SK-N-SH treated with all-trans-retinoic acid at 6 μM for 48 hours (cell line): ENCODE measurements around the gene LOXHD1.

Source experiments
- ATAC-seq: fragments of 200-7000 bp; cut with Tn5 transposase; 3 replicates; pipeline ENCODE4 v1.9.1; 2020; ENCODE audit warnings: mild to moderate bottlenecking, moderate library complexity
- ARNTL ChIP-seq: fragments of 450-650 bp; formaldehyde crosslinking; IDR thresholded peaks from 2 replicates; pipeline ENCODE4 v1.5.0; 2020; ENCODE audit warnings: low read depth, mild to moderate bottlenecking, moderate library complexity, borderline replicate concordance
- GLIS3 ChIP-seq: fragments of 250-450 bp; sonication (Bioruptor Pico); IDR thresholded peaks from 2 replicates; pipeline ENCODE4 v1.5.0; 2020; ENCODE audit warnings: mild to moderate bottlenecking, moderate library complexity
- ISL1 ChIP-seq: fragments of 250-450 bp; sonication (Bioruptor Pico); IDR thresholded peaks from 2 replicates; pipeline ENCODE4 v2.1.2; 2022; ENCODE audit warnings: mild to moderate bottlenecking, moderate library complexity
- OSR1 ChIP-seq: fragments of 250-450 bp; sonication (Bioruptor Pico); IDR thresholded peaks from 2 replicates; pipeline ENCODE4 v1.8.0; 2022; ENCODE audit warnings: moderate library complexity, mild to moderate bottlenecking, inconsistent platforms
- RARB ChIP-seq: fragments of 250-450 bp; sonication (Bioruptor Pico); IDR thresholded peaks from 2 replicates; pipeline ENCODE4 v1.8.0; 2021; ENCODE audit warnings: mild to moderate bottlenecking, moderate library complexity
- SNAI2 ChIP-seq: fragments of 250-450 bp; sonication (Bioruptor Pico); IDR thresholded peaks from 2 replicates; pipeline ENCODE4 v1.5.0; 2020; ENCODE audit warnings: mild to moderate bottlenecking, moderate library complexity
- TOX ChIP-seq: fragments of 250-450 bp; sonication (Bioruptor Pico); IDR thresholded peaks from 2 replicates; pipeline ENCODE4 v1.8.0; 2021; ENCODE audit warnings: mild to moderate bottlenecking, moderate library complexity, borderline replicate concordance
- ZC3H10 ChIP-seq: fragments of 250-450 bp; sonication (Bioruptor Pico); IDR thresholded peaks from 2 replicates; pipeline ENCODE4 v1.5.1; 2021; ENCODE audit warnings: mild to moderate bottlenecking, moderate library complexity
- ZFP3 ChIP-seq: fragments of 250-450 bp; sonication (Bioruptor Pico); IDR thresholded peaks from 2 replicates; pipeline ENCODE4 v1.5.0; 2020; ENCODE audit warnings: mild to moderate bottlenecking, moderate library complexity
- ZFP30 ChIP-seq: fragments of 450-650 bp; formaldehyde crosslinking; IDR thresholded peaks from 2 replicates; pipeline ENCODE4 v1.5.0; 2022; ENCODE audit warnings: mild to moderate bottlenecking, moderate library complexity
- ZNF565 ChIP-seq: fragments of 450-650 bp; formaldehyde crosslinking; conservative IDR thresholded peaks from 2 replicates; pipeline ENCODE4 v1.5.0; 2020; ENCODE audit warnings: low read depth, mild to moderate bottlenecking, moderate library complexity
- ZNF70 ChIP-seq: fragments of 450-650 bp; formaldehyde crosslinking; IDR thresholded peaks from 2 replicates; pipeline ENCODE4 v1.5.0; 2020; ENCODE audit warnings: mild to moderate bottlenecking, moderate library complexity
- ZNF8 ChIP-seq: fragments of 450-650 bp; formaldehyde crosslinking; IDR thresholded peaks from 2 replicates; pipeline ENCODE4 v1.5.0; 2020; ENCODE audit warnings: mild to moderate bottlenecking, moderate library complexity
- TF ChIP-seq, protein P1 (sequence below): fragments of 250-450 bp; sonication (Bioruptor Pico); IDR thresholded peaks from 2 replicates; pipeline ENCODE4 v1.5.0; 2020; ENCODE audit warnings: mild to moderate bottlenecking, moderate library complexity
- TF ChIP-seq, protein P2 (sequence below): fragments of 250-450 bp; sonication (Bioruptor Pico); IDR thresholded peaks from 2 replicates; pipeline ENCODE4 v1.8.0; 2020; ENCODE audit warnings: mild to moderate bottlenecking, moderate library complexity, borderline replicate concordance
- TF ChIP-seq, protein P3 (sequence below): fragments of 250-450 bp; sonication (Bioruptor Pico); IDR thresholded peaks from 2 replicates; pipeline ENCODE4 v1.5.1; 2021; ENCODE audit warnings: mild to moderate bottlenecking, moderate library complexity
- TF ChIP-seq, protein P4 (sequence below): fragments of 250-450 bp; sonication (Bioruptor Pico); IDR thresholded peaks from 2 replicates; pipeline ENCODE4 v1.8.0; 2021; ENCODE audit warnings: low read depth, mild to moderate bottlenecking, moderate library complexity, borderline replicate concordance
- TF ChIP-seq, protein P5 (sequence below): fragments of 250-450 bp; sonication (Bioruptor Pico); IDR thresholded peaks from 2 replicates; pipeline ENCODE4 v1.5.1; 2020; ENCODE audit warnings: low read depth, mild to moderate bottlenecking, moderate library complexity

LOXHD1 gene

DNA sequence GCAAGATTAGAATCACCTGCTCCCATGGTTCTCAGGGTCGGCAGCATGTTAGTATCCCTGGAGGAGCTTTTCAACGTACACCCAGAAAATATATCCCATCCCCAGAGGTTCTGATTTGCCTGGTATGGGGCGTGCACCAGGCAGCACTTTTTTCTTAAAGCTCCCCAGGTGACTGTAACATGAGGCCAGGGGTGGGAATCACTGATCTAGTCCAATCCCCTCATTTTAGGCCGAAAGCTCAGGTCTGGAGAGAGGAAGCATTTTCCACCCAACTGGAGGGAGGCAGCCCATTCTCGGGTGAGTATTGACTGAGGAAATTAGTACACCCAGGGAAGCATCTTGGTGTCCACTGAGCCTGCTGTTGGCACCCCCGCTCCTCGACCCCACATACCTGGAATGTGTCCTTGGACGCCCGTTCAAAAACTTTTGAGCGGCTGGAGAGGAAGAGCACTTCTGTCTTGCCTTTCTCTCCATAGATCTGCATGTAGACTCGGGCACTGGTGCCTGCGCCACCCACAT lies 94.3 kb downstream of the LOXHD1 start:
- TF ChIP-seq, protein P1, sequence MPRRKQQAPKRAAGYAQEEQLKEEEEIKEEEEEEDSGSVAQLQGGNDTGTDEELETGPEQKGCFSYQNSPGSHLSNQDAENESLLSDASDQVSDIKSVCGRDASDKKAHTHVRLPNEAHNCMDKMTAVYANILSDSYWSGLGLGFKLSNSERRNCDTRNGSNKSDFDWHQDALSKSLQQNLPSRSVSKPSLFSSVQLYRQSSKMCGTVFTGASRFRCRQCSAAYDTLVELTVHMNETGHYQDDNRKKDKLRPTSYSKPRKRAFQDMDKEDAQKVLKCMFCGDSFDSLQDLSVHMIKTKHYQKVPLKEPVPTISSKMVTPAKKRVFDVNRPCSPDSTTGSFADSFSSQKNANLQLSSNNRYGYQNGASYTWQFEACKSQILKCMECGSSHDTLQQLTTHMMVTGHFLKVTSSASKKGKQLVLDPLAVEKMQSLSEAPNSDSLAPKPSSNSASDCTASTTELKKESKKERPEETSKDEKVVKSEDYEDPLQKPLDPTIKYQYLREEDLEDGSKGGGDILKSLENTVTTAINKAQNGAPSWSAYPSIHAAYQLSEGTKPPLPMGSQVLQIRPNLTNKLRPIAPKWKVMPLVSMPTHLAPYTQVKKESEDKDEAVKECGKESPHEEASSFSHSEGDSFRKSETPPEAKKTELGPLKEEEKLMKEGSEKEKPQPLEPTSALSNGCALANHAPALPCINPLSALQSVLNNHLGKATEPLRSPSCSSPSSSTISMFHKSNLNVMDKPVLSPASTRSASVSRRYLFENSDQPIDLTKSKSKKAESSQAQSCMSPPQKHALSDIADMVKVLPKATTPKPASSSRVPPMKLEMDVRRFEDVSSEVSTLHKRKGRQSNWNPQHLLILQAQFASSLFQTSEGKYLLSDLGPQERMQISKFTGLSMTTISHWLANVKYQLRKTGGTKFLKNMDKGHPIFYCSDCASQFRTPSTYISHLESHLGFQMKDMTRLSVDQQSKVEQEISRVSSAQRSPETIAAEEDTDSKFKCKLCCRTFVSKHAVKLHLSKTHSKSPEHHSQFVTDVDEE (CRISPR knock-in tag): no peak
- no peak for TF ChIP-seq ZNF8 (CRISPR knock-in tag)
- TF ChIP-seq, protein P2, sequence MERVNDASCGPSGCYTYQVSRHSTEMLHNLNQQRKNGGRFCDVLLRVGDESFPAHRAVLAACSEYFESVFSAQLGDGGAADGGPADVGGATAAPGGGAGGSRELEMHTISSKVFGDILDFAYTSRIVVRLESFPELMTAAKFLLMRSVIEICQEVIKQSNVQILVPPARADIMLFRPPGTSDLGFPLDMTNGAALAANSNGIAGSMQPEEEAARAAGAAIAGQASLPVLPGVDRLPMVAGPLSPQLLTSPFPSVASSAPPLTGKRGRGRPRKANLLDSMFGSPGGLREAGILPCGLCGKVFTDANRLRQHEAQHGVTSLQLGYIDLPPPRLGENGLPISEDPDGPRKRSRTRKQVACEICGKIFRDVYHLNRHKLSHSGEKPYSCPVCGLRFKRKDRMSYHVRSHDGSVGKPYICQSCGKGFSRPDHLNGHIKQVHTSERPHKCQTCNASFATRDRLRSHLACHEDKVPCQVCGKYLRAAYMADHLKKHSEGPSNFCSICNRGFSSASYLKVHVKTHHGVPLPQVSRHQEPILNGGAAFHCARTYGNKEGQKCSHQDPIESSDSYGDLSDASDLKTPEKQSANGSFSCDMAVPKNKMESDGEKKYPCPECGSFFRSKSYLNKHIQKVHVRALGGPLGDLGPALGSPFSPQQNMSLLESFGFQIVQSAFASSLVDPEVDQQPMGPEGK (CRISPR knock-in tag): no peak
- TF ChIP-seq GLIS3 (CRISPR knock-in tag): no peak
- TF ChIP-seq, protein P3, sequence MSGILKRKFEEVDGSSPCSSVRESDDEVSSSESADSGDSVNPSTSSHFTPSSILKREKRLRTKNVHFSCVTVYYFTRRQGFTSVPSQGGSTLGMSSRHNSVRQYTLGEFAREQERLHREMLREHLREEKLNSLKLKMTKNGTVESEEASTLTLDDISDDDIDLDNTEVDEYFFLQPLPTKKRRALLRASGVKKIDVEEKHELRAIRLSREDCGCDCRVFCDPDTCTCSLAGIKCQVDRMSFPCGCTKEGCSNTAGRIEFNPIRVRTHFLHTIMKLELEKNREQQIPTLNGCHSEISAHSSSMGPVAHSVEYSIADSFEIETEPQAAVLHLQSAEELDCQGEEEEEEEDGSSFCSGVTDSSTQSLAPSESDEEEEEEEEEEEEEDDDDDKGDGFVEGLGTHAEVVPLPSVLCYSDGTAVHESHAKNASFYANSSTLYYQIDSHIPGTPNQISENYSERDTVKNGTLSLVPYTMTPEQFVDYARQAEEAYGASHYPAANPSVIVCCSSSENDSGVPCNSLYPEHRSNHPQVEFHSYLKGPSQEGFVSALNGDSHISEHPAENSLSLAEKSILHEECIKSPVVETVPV (CRISPR knock-in tag): no peak
- no peak for TF ChIP-seq ZFP30 (CRISPR knock-in tag)
- no peak for TF ChIP-seq ARNTL (CRISPR knock-in tag)
- TF ChIP-seq, protein P4, sequence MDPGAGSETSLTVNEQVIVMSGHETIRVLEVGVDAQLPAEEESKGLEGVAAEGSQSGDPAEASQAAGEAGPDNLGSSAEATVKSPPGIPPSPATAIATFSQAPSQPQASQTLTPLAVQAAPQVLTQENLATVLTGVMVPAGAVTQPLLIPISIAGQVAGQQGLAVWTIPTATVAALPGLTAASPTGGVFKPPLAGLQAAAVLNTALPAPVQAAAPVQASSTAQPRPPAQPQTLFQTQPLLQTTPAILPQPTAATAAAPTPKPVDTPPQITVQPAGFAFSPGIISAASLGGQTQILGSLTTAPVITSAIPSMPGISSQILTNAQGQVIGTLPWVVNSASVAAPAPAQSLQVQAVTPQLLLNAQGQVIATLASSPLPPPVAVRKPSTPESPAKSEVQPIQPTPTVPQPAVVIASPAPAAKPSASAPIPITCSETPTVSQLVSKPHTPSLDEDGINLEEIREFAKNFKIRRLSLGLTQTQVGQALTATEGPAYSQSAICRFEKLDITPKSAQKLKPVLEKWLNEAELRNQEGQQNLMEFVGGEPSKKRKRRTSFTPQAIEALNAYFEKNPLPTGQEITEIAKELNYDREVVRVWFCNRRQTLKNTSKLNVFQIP (CRISPR knock-in tag): no peak
- no peak for TF ChIP-seq ZFP3
- no peak for TF ChIP-seq ZNF565 (CRISPR knock-in tag)
- no peak for TF ChIP-seq ZC3H10 (CRISPR knock-in tag)
- TF ChIP-seq RARB (CRISPR knock-in tag): no peak
- TF ChIP-seq SNAI2 (CRISPR knock-in tag): no peak
- ATAC-seq: no peak

DNA sequence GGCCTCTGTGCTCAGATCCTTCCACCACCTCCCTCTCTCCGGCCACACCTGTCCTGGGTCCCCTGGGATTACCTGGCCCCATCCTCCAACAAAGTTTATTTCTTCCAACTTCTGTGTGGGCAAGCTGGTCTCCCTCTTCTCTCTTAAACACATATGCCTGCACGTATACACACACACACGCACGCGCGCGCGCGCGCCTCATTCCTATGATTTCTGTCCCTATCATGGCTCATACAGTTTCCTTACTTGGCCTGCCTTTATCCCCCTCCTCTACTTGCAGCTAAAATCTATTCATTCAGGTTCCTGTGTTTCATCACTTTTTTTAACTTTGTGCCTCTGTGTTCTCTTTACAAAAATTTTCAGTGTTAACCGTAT lies 96.4 kb downstream of the LOXHD1 start:
- TF ChIP-seq ARNTL (CRISPR knock-in tag): no peak
- no peak for TF ChIP-seq ZFP3
- TF ChIP-seq ZNF565 (CRISPR knock-in tag): no peak
- TF ChIP-seq SNAI2 (CRISPR knock-in tag): no peak
- no peak for TF ChIP-seq ZNF70 (CRISPR knock-in tag)
- no peak for TF ChIP-seq TOX (CRISPR knock-in tag)
- TF ChIP-seq ISL1 (CRISPR knock-in tag): no peak
- TF ChIP-seq, protein P5, sequence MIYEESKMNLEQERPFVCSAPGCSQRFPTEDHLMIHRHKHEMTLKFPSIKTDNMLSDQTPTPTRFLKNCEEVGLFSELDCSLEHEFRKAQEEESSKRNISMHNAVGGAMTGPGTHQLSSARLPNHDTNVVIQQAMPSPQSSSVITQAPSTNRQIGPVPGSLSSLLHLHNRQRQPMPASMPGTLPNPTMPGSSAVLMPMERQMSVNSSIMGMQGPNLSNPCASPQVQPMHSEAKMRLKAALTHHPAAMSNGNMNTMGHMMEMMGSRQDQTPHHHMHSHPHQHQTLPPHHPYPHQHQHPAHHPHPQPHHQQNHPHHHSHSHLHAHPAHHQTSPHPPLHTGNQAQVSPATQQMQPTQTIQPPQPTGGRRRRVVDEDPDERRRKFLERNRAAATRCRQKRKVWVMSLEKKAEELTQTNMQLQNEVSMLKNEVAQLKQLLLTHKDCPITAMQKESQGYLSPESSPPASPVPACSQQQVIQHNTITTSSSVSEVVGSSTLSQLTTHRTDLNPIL (CRISPR knock-in tag): no peak
- TF ChIP-seq, protein P4 (CRISPR knock-in tag): no peak
- TF ChIP-seq, protein P2 (CRISPR knock-in tag): no peak
- no peak for TF ChIP-seq OSR1 (CRISPR knock-in tag)
- ATAC-seq: no peak
